ENCODE measurements around the gene TMEM208.

GRCh38 chr16:67265834-67266233 lies 38.9 kb downstream of the TMEM208 start:
- TF ChIP-seq CTCF (IDR thresholded peaks at IDR 0.05) (no peak), POLR2A (IDR thresholded peaks at IDR 0.05) (no peak)
